GM19193 (cell line): ENCODE results near the gene MPPE1.

Experiments
- POLR2A ChIP-seq: IDR thresholded peaks from 4 replicates; pipeline ENCODE4 v1.6.1; 2011; ENCODE audit not compliant: insufficient read depth, insufficient read length; ENCODE audit errors: extremely low read depth

Gene MPPE1

DNA sequence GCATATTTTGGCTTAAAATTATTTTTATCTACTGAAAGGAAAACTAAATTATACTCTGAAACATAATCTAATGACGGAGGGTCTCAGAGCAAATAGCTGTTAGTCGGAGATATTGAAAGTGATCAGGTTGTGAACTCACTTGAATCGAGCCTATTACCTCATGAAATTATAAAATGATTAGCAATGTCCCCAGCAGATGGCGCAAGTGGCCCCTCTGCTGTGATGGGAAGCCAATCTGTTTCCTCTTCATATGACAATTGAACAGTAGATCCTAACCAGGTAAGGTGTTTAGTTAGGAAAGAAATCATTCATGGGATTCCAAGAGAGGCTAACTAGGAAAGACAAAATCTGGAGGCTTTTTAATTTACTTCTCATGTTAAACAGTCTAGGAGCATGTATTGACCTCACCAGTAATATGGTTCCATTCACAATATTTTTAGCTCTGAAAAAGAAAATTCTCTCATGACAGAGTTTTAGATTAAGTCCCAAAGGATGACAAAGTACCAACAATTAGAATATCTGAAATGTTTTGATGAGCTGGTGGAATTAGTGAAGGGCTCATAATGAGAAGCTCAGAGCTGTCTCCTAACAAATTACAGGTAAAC lies 29.9 kb upstream of the MPPE1 start:
- no peak for TF ChIP-seq POLR2A

- TF ChIP-seq POLR2A, result no peak
Measured at GRCh38 chr18:11932393-11932792, 24.3 kb upstream of the MPPE1 start.

DNA sequence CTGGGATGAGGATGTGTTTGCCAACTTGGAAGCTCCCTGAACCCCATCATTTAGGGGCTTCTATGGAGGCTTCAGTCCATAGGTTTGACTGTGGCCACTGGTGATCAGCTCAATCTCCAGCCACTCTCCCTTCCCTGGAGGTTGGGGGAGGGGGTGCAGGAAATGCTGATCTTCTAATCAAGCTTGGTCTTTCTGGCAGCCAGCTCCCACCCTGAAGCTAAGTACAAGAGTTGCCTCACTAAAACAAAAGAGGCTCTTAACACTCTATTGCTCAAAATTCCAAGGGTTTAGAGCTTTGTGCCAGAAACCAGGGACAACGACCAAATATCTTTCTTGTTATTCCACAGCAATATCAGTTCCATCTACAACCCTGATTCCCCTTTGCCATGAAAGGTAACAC lies 19.4 kb upstream of the MPPE1 start:
- TF ChIP-seq POLR2A, result no peak

- no peak for TF ChIP-seq POLR2A
Measured at GRCh38 chr18:11925800-11926481, 17.8 kb upstream of the MPPE1 start.

- TF ChIP-seq POLR2A, result no peak
Measured at GRCh38 chr18:11923450-11923849, 15.3 kb upstream of the MPPE1 start.

DNA sequence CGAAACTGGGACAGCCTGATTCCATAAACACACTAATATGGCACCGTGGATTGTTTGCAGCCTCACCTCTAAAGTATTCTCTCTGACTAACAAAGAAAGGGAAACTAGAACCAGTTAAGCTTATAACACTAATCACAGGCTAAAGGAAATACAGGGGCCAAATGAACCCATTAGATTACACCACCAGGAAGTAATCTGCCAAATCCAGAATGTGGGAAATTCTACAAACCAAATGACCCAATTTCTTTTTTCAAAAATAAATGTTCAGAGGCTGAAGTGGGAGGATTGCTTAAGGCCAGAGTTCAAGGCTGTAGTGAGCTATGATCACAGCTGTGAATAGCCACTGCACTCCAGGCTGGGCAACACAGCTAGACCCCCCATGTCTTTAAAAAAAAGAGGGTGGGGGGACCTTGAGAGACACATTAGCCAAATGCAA lies 1.5 kb upstream of the MPPE1 start:
- no peak for TF ChIP-seq POLR2A

DNA sequence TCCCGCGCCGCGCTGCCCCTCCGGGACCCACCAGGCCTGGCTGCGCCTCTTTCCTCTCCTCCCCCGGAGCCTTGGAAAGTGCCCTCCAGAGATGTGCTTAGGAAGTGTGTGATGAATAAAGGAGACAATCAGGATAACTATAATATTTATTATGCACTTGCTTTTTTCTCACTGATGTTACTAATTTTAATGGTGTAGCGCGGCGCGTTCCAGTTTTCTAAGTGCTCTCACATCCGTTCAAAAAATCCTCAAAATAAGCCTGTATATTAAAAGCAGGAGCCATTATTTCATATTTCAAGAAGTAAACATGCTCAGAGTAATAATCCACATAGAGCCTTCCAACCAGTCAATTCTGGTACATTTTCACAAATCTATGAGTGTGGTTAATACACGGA lies 941 bp upstream of the MPPE1 start:
- no peak for TF ChIP-seq POLR2A

GRCh38 chr18:11906926-11907874 lies 917 bp downstream of the MPPE1 start:
- no peak for TF ChIP-seq POLR2A

DNA sequence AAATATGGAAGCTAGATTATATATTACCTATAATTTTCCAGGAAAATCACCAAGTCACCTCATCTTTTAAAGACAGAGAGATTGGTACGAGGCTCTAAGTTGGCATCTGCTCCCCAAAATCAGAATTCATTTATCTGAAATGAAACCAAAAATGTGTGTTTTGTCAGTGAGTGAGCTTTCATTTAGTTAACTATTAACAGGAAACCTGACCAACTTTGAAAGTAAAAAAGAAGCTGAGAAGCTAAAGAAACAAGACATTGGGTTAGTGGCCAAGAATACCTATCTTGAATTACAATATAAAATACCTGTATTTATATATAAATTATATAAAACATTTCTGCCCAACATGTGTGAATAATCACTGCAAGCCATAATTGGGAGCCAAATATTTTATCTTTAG lies 1.9 kb downstream of the MPPE1 start:
- TF ChIP-seq POLR2A, result no peak

- no peak for TF ChIP-seq POLR2A
Measured at GRCh38 chr18:11905613-11906012, 2.5 kb downstream of the MPPE1 start.

DNA sequence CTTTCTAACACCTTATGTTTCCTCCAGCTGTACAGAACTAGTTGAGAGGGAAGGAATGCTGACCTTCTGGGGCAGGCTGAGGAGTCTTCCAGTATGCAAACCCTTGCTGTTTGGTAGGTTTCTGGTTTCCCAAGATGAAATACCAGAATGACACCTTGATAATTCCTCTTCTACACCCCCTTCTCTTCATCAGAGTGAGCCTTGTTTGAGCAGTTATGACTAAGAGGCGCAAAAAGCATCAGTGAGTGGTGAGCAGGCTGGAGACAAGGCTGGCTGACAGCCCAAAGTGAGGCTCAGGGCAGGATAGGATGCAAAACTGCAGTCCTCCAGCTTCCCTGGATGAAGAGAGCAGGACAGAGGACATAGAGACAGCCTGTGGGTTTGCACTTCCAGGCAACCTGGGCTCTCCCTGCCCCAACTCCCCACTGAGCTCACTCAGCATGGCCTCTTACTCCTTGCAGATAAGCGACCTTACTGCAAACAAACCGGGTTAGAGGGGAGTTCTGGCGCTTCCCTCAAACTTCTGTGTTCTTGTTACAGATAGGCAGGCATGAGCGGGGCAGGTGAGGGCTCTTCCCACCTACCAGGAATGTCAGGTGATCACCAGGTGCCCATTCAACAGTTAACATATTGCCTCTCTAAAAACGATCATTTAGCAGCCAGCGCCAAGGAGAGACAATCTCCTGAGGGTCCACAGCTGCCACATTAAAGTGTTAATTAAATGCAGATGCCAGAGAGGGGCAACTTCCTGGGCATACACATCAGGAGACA lies 5.4 kb downstream of the MPPE1 start:
- TF ChIP-seq POLR2A, result no peak

DNA sequence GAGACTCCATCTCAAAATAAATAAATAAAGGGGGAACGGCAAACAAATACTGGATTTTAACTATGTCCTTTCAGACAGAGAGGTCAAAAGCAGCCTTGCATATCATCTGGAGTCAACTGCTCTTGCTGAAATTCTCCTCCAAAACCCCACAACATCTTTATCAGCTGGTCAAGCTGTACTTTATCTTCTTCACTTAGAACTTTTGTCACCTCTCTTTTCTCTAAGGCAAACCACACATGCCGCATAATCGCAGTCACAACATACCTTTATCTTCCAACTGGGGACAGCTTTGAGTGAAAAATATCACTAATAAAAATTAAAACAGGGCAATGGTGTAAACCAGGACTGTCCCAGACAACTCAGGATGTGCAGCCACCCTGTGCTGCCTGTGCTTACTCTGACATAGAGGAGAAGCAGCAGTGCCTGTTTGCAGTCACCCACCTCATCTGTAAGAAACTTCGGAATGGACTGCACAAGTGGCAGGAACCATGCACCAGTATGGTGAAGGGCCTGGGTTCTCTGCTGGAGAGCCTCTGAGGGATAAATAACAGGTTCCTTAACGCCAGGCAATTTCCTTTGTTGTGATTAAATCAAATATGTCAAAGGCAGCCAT lies 6.2 kb downstream of the MPPE1 start:
- TF ChIP-seq POLR2A, result no peak

DNA sequence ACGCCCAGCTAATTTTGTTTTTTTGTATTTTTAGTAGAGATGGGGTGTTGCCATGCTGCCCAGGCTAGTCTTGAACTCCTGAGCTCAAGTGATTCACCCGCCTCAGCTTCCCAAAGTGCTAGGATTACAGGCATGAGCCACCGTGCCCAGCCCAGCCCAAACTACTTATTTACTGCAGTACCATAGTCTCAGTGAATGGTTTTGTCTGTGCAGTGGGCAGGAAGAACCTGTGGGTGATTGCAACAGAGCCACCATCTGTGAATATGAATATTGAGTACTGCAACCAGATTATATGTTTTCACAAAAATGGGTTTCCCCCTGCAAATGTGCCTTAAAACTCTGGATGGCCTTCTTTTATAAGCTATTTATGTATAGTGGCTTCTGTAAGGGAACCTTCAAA lies 9.1 kb downstream of the MPPE1 start:
- TF ChIP-seq POLR2A, result no peak

DNA sequence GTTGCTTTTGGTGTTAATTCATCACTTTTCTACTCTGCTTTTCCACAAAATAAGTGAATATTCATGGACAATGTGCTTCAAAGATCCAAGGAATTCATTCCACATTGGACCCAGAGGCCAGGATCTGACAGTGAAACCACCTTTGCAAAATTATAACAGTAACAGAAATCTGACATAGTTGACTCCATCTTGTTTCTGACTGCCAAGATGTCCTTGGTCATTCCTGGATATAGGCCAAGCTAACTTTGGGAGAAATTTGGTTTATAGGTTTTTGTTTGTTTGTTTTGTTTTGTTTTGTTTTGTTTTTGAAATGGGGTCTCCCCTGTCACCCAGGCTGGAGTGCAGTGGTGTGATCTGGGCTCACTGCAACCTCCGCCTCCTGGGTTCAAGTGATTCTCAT lies 10.3 kb downstream of the MPPE1 start:
- no peak for TF ChIP-seq POLR2A

DNA sequence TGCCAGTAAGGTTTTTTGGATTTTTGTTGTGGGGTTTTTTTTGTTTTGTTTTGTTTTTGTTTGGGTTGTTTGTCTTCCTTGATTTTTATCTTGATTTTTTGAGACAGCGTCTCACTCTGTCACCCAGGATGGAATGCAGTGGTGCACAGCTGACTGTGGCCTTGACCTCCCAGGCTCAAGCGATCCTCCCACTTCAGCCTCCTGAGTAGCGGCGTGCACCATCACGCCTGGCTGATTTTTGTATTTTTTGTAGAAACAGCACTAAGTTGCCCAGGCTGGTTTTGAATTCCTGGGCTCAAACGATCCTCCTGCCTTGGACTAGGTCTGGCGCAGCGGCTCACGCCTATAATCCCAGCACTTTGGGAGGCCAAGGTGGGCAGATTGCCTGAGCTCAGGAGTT lies 16.4 kb downstream of the MPPE1 start:
- TF ChIP-seq POLR2A, result no peak

DNA sequence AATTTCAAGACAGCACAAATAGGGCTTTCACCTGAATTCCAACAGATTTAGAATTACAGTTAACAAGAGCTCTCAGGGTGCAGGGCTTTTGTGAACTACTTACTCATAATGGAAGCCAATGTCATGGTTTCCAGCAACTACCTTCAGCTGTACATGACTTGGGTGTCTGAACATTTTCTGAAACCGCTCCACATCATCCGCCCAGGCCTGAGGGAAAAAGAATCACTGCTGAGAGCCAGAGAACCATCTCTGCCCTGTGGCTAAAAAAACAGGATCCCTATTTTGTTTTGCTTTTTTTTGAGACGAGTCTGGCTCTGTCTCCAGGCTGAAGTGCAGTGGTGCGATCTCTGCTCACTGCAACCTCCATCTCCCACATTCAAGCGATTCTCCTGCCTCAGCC lies 18.8 kb downstream of the MPPE1 start:
- no peak for TF ChIP-seq POLR2A
